GM12878 (cell line): ENCODE results near the gene ZCCHC13.

ENCODE experiments used
- ATF7 ChIP-seq: fragments of 450-650 bp; IDR thresholded peaks from 2 replicates; pipeline ENCODE4 v1.6.1; 2016; ENCODE audit warnings: low read depth, mild to moderate bottlenecking
- CHD4 ChIP-seq: fragments of 200-600 bp; sonication (generic); IDR thresholded peaks from 2 replicates; pipeline ENCODE4 v1.6.1; 2016; ENCODE audit warnings: mild to moderate bottlenecking
- KDM1A ChIP-seq: fragments of 200-600 bp; sonication (generic); IDR thresholded peaks from 2 replicates; pipeline ENCODE4 v1.6.1; 2016; ENCODE audit warnings: borderline replicate concordance
- POLR2AphosphoS5 ChIP-seq: IDR thresholded peaks from 2 replicates; pipeline ENCODE4 v1.6.1; 2011; ENCODE audit warnings: mild to moderate bottlenecking, low read length, inconsistent platforms
- RCOR1 ChIP-seq: conservative IDR thresholded peaks from 2 replicates; pipeline ENCODE4 v1.6.1; 2012; ENCODE audit warnings: low read depth, low read length, improper control_type of control experiment
- SMARCA5 ChIP-seq: fragments of 450-650 bp; IDR thresholded peaks from 2 replicates; pipeline ENCODE4 v1.6.1; 2017; ENCODE audit warnings: mild to moderate bottlenecking
- SP1 ChIP-seq: IDR thresholded peaks from one replicate; pipeline ENCODE4 v1.6.1; 2011; ENCODE audit warnings: low read depth, low read length
- TAF1 ChIP-seq: IDR thresholded peaks from 2 replicates; pipeline ENCODE4 v1.6.1; 2011; ENCODE audit warnings: mild to moderate bottlenecking, low read depth, low read length, borderline replicate concordance
- TF ChIP-seq, protein P1 (sequence below): IDR thresholded peaks from 2 replicates; pipeline ENCODE4 v1.6.1; 2012; ENCODE audit warnings: low read depth, low read length, improper control_type of control experiment
- TF ChIP-seq, protein P2 (sequence below), 3 experiments: IDR thresholded peaks in 2 of 3; conservative IDR thresholded peaks in 1 of 3; 2 replicates each; pipeline ENCODE4 v1.5.1; 2011; ENCODE audit warnings: low read depth in 3 of 3, low read length in 3 of 3, mild to moderate bottlenecking in 3 of 3, control low read depth in 2 of 3, moderate library complexity in 2 of 3, inconsistent platforms in 1 of 3, mixed read lengths in 1 of 3; ENCODE audit not compliant: control insufficient read depth in 2 of 3, insufficient read depth in 1 of 3; ENCODE audit errors: extremely low read depth in 1 of 3
- TF ChIP-seq, protein P3 (sequence below): IDR thresholded peaks from 2 replicates; pipeline ENCODE4 v1.6.1; 2011; ENCODE audit warnings: borderline replicate concordance, low read depth, mild to moderate bottlenecking, moderate library complexity, low read length; ENCODE audit not compliant: insufficient read depth, poor library complexity, severe bottlenecking
- TF ChIP-seq, protein P4 (sequence below): IDR thresholded peaks from 2 replicates; pipeline ENCODE4 v1.6.1; 2012; ENCODE audit warnings: mild to moderate bottlenecking, low read depth, low read length
- TF ChIP-seq, protein P5 (sequence below): fragments of 150-350 bp; IDR thresholded peaks from 2 replicates; pipeline ENCODE4 v1.6.1; 2016; ENCODE audit warnings: low read depth, low read length
- TF ChIP-seq, protein P6 (sequence below): IDR thresholded peaks from 2 replicates; pipeline ENCODE4 v1.6.1; 2011; ENCODE audit warnings: borderline replicate concordance, low read depth, mild to moderate bottlenecking, moderate library complexity, mixed read lengths, low read length; ENCODE audit not compliant: insufficient read depth; ENCODE audit errors: extremely low read length

DNA sequence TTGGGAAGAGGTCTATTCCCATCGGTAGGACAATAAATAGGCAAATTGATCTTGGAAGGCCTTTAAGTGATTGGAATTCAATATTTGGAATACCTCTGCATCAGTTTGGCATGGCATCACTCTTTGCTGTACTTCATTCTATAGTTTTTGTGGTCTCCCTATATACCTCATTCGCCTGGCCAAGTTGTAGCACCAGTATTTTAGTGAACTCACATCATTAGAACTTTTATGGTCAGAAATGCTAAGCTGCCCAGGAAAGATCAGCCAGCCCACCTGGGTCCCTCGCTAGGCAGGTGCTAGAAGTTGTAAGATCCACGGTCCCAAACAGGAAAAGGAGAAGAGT, 40.3 kb downstream of the ZCCHC13 start:
- TF ChIP-seq TAF1 (no peak), RCOR1 (no peak), SMARCA5 (no peak), ATF7 (no peak), POLR2AphosphoS5 (no peak), SP1 (no peak), CHD4 (no peak), KDM1A (no peak)
- TF ChIP-seq, protein P1, sequence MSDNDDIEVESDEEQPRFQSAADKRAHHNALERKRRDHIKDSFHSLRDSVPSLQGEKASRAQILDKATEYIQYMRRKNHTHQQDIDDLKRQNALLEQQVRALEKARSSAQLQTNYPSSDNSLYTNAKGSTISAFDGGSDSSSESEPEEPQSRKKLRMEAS = no peak
- TF ChIP-seq, protein P2, sequence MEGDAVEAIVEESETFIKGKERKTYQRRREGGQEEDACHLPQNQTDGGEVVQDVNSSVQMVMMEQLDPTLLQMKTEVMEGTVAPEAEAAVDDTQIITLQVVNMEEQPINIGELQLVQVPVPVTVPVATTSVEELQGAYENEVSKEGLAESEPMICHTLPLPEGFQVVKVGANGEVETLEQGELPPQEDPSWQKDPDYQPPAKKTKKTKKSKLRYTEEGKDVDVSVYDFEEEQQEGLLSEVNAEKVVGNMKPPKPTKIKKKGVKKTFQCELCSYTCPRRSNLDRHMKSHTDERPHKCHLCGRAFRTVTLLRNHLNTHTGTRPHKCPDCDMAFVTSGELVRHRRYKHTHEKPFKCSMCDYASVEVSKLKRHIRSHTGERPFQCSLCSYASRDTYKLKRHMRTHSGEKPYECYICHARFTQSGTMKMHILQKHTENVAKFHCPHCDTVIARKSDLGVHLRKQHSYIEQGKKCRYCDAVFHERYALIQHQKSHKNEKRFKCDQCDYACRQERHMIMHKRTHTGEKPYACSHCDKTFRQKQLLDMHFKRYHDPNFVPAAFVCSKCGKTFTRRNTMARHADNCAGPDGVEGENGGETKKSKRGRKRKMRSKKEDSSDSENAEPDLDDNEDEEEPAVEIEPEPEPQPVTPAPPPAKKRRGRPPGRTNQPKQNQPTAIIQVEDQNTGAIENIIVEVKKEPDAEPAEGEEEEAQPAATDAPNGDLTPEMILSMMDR (IDR thresholded peaks at IDR 0.05 in 2 of 3, conservative IDR thresholded peaks at IDR 0.05 in 1 of 3; ENCODE audit: control insufficient read depth in 2 of 3, extremely low read depth in 1 of 3, insufficient read depth in 1 of 3, low read depth in 3 of 3, low read length in 3 of 3) = no peak
- TF ChIP-seq, protein P3, sequence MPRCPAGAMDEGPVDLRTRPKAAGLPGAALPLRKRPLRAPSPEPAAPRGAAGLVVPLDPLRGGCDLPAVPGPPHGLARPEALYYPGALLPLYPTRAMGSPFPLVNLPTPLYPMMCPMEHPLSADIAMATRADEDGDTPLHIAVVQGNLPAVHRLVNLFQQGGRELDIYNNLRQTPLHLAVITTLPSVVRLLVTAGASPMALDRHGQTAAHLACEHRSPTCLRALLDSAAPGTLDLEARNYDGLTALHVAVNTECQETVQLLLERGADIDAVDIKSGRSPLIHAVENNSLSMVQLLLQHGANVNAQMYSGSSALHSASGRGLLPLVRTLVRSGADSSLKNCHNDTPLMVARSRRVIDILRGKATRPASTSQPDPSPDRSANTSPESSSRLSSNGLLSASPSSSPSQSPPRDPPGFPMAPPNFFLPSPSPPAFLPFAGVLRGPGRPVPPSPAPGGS = no peak
- TF ChIP-seq, protein P4, sequence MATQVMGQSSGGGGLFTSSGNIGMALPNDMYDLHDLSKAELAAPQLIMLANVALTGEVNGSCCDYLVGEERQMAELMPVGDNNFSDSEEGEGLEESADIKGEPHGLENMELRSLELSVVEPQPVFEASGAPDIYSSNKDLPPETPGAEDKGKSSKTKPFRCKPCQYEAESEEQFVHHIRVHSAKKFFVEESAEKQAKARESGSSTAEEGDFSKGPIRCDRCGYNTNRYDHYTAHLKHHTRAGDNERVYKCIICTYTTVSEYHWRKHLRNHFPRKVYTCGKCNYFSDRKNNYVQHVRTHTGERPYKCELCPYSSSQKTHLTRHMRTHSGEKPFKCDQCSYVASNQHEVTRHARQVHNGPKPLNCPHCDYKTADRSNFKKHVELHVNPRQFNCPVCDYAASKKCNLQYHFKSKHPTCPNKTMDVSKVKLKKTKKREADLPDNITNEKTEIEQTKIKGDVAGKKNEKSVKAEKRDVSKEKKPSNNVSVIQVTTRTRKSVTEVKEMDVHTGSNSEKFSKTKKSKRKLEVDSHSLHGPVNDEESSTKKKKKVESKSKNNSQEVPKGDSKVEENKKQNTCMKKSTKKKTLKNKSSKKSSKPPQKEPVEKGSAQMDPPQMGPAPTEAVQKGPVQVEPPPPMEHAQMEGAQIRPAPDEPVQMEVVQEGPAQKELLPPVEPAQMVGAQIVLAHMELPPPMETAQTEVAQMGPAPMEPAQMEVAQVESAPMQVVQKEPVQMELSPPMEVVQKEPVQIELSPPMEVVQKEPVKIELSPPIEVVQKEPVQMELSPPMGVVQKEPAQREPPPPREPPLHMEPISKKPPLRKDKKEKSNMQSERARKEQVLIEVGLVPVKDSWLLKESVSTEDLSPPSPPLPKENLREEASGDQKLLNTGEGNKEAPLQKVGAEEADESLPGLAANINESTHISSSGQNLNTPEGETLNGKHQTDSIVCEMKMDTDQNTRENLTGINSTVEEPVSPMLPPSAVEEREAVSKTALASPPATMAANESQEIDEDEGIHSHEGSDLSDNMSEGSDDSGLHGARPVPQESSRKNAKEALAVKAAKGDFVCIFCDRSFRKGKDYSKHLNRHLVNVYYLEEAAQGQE = no peak
- TF ChIP-seq, protein P5, sequence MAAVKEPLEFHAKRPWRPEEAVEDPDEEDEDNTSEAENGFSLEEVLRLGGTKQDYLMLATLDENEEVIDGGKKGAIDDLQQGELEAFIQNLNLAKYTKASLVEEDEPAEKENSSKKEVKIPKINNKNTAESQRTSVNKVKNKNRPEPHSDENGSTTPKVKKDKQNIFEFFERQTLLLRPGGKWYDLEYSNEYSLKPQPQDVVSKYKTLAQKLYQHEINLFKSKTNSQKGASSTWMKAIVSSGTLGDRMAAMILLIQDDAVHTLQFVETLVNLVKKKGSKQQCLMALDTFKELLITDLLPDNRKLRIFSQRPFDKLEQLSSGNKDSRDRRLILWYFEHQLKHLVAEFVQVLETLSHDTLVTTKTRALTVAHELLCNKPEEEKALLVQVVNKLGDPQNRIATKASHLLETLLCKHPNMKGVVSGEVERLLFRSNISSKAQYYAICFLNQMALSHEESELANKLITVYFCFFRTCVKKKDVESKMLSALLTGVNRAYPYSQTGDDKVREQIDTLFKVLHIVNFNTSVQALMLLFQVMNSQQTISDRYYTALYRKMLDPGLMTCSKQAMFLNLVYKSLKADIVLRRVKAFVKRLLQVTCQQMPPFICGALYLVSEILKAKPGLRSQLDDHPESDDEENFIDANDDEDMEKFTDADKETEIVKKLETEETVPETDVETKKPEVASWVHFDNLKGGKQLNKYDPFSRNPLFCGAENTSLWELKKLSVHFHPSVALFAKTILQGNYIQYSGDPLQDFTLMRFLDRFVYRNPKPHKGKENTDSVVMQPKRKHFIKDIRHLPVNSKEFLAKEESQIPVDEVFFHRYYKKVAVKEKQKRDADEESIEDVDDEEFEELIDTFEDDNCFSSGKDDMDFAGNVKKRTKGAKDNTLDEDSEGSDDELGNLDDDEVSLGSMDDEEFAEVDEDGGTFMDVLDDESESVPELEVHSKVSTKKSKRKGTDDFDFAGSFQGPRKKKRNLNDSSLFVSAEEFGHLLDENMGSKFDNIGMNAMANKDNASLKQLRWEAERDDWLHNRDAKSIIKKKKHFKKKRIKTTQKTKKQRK = no peak
- TF ChIP-seq, protein P6, sequence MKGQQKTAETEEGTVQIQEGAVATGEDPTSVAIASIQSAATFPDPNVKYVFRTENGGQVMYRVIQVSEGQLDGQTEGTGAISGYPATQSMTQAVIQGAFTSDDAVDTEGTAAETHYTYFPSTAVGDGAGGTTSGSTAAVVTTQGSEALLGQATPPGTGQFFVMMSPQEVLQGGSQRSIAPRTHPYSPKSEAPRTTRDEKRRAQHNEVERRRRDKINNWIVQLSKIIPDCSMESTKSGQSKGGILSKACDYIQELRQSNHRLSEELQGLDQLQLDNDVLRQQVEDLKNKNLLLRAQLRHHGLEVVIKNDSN = no peak
